Gastroesophageal sphincter (tissue), 3 donors: ENCODE measurements around the gene VOPP1.

Experiments used
- CTCF ChIP-seq, 4 experiments: fragments of 200-600 bp in 2 of 4; fragments of 450-650 bp in 2 of 4; sonication (generic) in 1 of 4; IDR thresholded peaks; one replicate each; pipeline ENCODE4 v1.5.1; 2017 to 2019; ENCODE audit warnings: antibody characterized with exemption in 4 of 4, mild to moderate bottlenecking in 2 of 4, moderate library complexity in 2 of 4
- EP300 ChIP-seq: sonication (generic); formaldehyde crosslinking; IDR thresholded peaks from one replicate; pipeline ENCODE4 v1.6.1; 2017; ENCODE audit warnings: antibody characterized with exemption, mild to moderate bottlenecking
- POLR2A ChIP-seq, 2 donors: fragments of 450-650 bp; IDR thresholded peaks; one replicate each; pipeline ENCODE4 v1.6.1; 2017; ENCODE audit warnings: antibody characterized with exemption in 2 of 2, mild to moderate bottlenecking in 2 of 2, moderate library complexity in 1 of 2

- TF ChIP-seq POLR2A (IDR thresholded peaks at IDR 0.05) = no peak
- no peak for TF ChIP-seq CTCF (IDR thresholded peaks at IDR 0.05)
- TF ChIP-seq EP300 = no peak
Measured at GRCh38 chr7:55532150-55532917, 40.0 kb downstream of the VOPP1 start.
